Activated CD4-positive, alpha-beta T cell treated with anti-CD3 and anti-CD28 coated beads for 1 hour (primary cell): ENCODE results near the gene POLR2L.
A peak's percentile ranks its signal among the peaks of the same experiment; 100 is the strongest.

Source experiments
- DNase-seq: peaks from one replicate; pipeline ENCODE4 v3.0.0-alpha.2; 2020

The POLR2L gene

GRCh38 chr11:842370-843002 is at the start of gene POLR2L, which contains the start of gene TSPAN4:
TSS of gene POLR2L (minus strand) at chr11:842529. CDS start at chr11:842508, 21 bp downstream.
TSS of gene TSPAN4 (plus strand) at chr11:842852. CDS start at chr11:850305, 7,453 bp downstream.
- peak; percentile 78 for DNase-seq

- no peak for DNase-seq
These were observed 48.6 kb upstream of the POLR2L start for GRCh38 chr11:890794-891540.

- DNase-seq, result no peak
These were observed 47.6 kb upstream of the POLR2L start for GRCh38 chr11:889687-890475.

- no peak for DNase-seq
These were observed 46.9 kb upstream of the POLR2L start for GRCh38 chr11:889257-889656.

- no peak for DNase-seq
These were observed 46.2 kb upstream of the POLR2L start for GRCh38 chr11:888310-889212.

GRCh38 chr11:887589-887988 is 45.3 kb upstream of the POLR2L start:
- no peak for DNase-seq

GRCh38 chr11:886568-886967 is 44.2 kb upstream of the POLR2L start:
- no peak for DNase-seq

GRCh38 chr11:884578-885070 is 42.3 kb upstream of the POLR2L start:
- DNase-seq, result no peak

GRCh38 chr11:883527-883926 is 41.2 kb upstream of the POLR2L start:
- DNase-seq, result no peak

- no peak for DNase-seq
These were observed 40.3 kb upstream of the POLR2L start for GRCh38 chr11:882596-882995.

- DNase-seq, result no peak
These were observed 38.1 kb upstream of the POLR2L start for GRCh38 chr11:880447-880846.

- no peak for DNase-seq
These were observed 35.2 kb upstream of the POLR2L start for GRCh38 chr11:877565-877964.

- no peak for DNase-seq
These were observed 34.2 kb upstream of the POLR2L start for GRCh38 chr11:876545-876944.

- no peak for DNase-seq
These were observed 33.5 kb upstream of the POLR2L start for GRCh38 chr11:875769-876301.

GRCh38 chr11:875203-875602 is 32.9 kb upstream of the POLR2L start:
- no peak for DNase-seq

- no peak for DNase-seq
These were observed 31.4 kb upstream of the POLR2L start for GRCh38 chr11:873706-874105.

- DNase-seq, result no peak
These were observed 30.5 kb upstream of the POLR2L start for GRCh38 chr11:872799-873198.

- no peak for DNase-seq
These were observed 29.1 kb upstream of the POLR2L start for GRCh38 chr11:871472-871871.

- DNase-seq, result no peak
These were observed 28.1 kb upstream of the POLR2L start for GRCh38 chr11:870418-870817.

GRCh38 chr11:870127-870413 is 27.7 kb upstream of the POLR2L start:
- no peak for DNase-seq

- DNase-seq, result no peak
These were observed 27.2 kb upstream of the POLR2L start for GRCh38 chr11:869399-870126.

- no peak for DNase-seq
These were observed 26.5 kb upstream of the POLR2L start for GRCh38 chr11:868802-869201.
